A549 (cell line): ENCODE data around the gene RARB.

Source experiments
- CTCF ChIP-seq: fragments of >200 bp; sonication (Bioruptor Twin); formaldehyde crosslinking; IDR thresholded peaks from 3 replicates; pipeline ENCODE4 v1.5.1; 2016
- POLR2A ChIP-seq: IDR thresholded peaks from 2 replicates; pipeline ENCODE4 v1.6.1; 2012; ENCODE audit warnings: mild to moderate bottlenecking, low read length
- RCOR1 ChIP-seq: fragments of 150-350 bp; IDR thresholded peaks from 2 replicates; pipeline ENCODE4 v1.6.1; 2014; ENCODE audit warnings: antibody characterized with exemption, low read length, low read depth
- USF2 ChIP-seq: fragments of 450-650 bp; IDR thresholded peaks from 2 replicates; pipeline ENCODE4 v1.6.1; 2014; ENCODE audit warnings: antibody characterized with exemption

GRCh38 chr3:25424614-25425013 lies 3.4 kb upstream of the RARB start:
- TF ChIP-seq CTCF (no peak), RCOR1 (no peak), USF2 (no peak), POLR2A (no peak)
